Psoas muscle (tissue), 8 donors: ENCODE data around the gene PUM1. TPM values are rescaled to one million over a fixed set of nuclear protein-coding genes. Genes with fewer than 3 reads are reported as not detected.
"Not testable (repeated sequence)": the region's sequence is repeated elsewhere in the genome, so short reads cannot be mapped to it uniquely, and the experiment has no call there.

Experiments used
- ATAC-seq, 4 donors: fragments of 200-7000 bp; cut with Tn5 transposase; one replicate each; pipeline ENCODE4 v1.9.1; 2020; ENCODE audit warnings: moderate library complexity in 3 of 4, mild to moderate bottlenecking in 2 of 4
- DNase-seq, 2 donors: peaks; one replicate each; pipeline ENCODE4 v3.0.0-alpha.2; 2020
- H3K27ac ChIP-seq: fragments of 200-600 bp; one replicate; pipeline ENCODE4 v1.8.0; 2022
- H3K27me3 ChIP-seq, 3 donors: fragments of 200-600 bp in 1 of 3; one replicate each; pipeline versions ENCODE4 v1.6.1 to v1.8.0; 2013 to 2022; ENCODE audit warnings: low read length in 2 of 3, mild to moderate bottlenecking in 2 of 3, moderate library complexity in 1 of 3; ENCODE audit not compliant: insufficient read depth in 3 of 3
- H3K36me3 ChIP-seq, 2 donors: fragments of 200-600 bp in 1 of 2; one replicate each; pipeline versions ENCODE4 v1.6.1 to v1.8.0; 2013 to 2022; ENCODE audit warnings: low read depth in 1 of 2, mild to moderate bottlenecking in 1 of 2, moderate library complexity in 1 of 2; ENCODE audit not compliant: insufficient read depth in 1 of 2
- H3K4me1 ChIP-seq: fragments of 200-600 bp; one replicate; pipeline ENCODE4 v1.8.0; 2022
- H3K4me3 ChIP-seq: fragments of 200-600 bp; one replicate; pipeline ENCODE4 v1.8.0; 2022; ENCODE audit warnings: mild to moderate bottlenecking
- H3K9me3 ChIP-seq: fragments of 200-600 bp; one replicate; pipeline ENCODE4 v1.8.0; 2022
- CTCF ChIP-seq: fragments of 200-600 bp; IDR thresholded peaks from one replicate; pipeline ENCODE4 v1.8.0; 2022; ENCODE audit warnings: antibody characterized with exemption
- WGBS, 3 donors: extraction: QIAGEN DNeasy Blood & Tissue Kit; methylation state at CpG; one replicate each; pipeline versions ENCODE4 v1.1.6 to v1.1.7; 2013; 5-methylcytosine and 5-hydroxymethylcytosine counted together
- intact Hi-C, 2 donors: fragments of 100-400 bp; cut with DNase I; formaldehyde crosslinking; loops; one replicate each; pipeline versions ENCODE4 v1.11.0 to v1.14.2; 2022
- polyA plus RNA-seq, 3 donors: library from polyadenylated mRNA; stranded (reverse); fragments of 200-250 nt; gene quantifications; one replicate each; pipeline ENCODE4 v1.2.3, GENCODE V29; 2013
- total RNA-seq, 4 donors: library from RNA; stranded (reverse); fragmentation: NEBNext Ultra II Directional in 2 of 4; extraction: Animal tissue kit (Norgen Biotek cat#: 25700) in 2 of 4; gene quantifications; one replicate each; pipeline versions ENCODE4 v1.2.1 to v1.2.4, GENCODE V29; 2021 to 2023
- donor health status: healthy with polysubstance abuse.
- donor health status: DM: no; HTN: no; CAD: no; lungs with moderate emphysema.
- donor health status: Bipolar disorder and iron deficiency.
- donor health status: healthy.
- donor health status: DM: yes; HTN: yes; CAD: no.
- donor health status: DM: no; HTN: no; CAD: no.
- donor health status: DM: no; HTN: no; CAD: no.
- donor health status: DM: yes; HTN: yes; CAD: no.

Gene PUM1
- total and polyA plus RNA-seq, 7 donors = 16.8 to 93.4 (median 80.0) TPM

- H3K27me3 ChIP-seq = no peaks in the 10 kb centered on the region
- ATAC-seq (no peak), DNase-seq (no peak)
- peak overlapping the region; percentile 96 for H3K4me3 ChIP-seq
- intact Hi-C loops = loop anchor here in 1 of 2 donors (2.0 kb wide), 1 partner anchor 81 kb away; no protein-coding TSS in a partner anchor
- peaks cover 44% of the 10 kb centered on the region for H3K4me1 ChIP-seq
- no peaks in the 10 kb centered on the region for H3K9me3 ChIP-seq
- 1 to 3% (median 1%) methylated on average over 8 of the region's 8 CpGs for WGBS, 3 donors
- peaks cover 0 to 2% of the 10 kb centered on the region in 2 donors for H3K36me3 ChIP-seq
- TF ChIP-seq CTCF = no peak
- peak overlapping the region; percentile 94 for H3K27ac ChIP-seq
Observed at GRCh38 chr1:31064111-31064717, 1.3 kb downstream of the PUM1 start.

- intact Hi-C loops = loop anchor here in 1 of 2 donors (2.0 kb wide), 1 partner anchor 81 kb away; no protein-coding TSS in a partner anchor
- no peak for TF ChIP-seq CTCF
- Histone ChIP-seq H3K27me3 (no peaks in the 10 kb centered on the region), H3K9me3 (no peaks in the 10 kb centered on the region), H3K4me1 (peaks cover 45% of the 10 kb centered on the region), H3K4me3 (peak overlapping the region; percentile 96), H3K27ac (peak overlapping the region; percentile 94), H3K36me3 (peaks cover 0 to 8% of the 10 kb centered on the region in 2 donors)
- whole genome bisulfite sequencing, 3 donors = 20 to 28% (median 21%) methylated on average over 4 of the region's 4 CpGs
- ATAC-seq = no peak
- no peak for DNase-seq
Observed at GRCh38 chr1:31063631-31064030, 1.9 kb downstream of the PUM1 start.

- WGBS, 3 donors = 60 to 76% (median 60%) methylated on average over 4 of the region's 4 CpGs
Observed at GRCh38 chr1:31062867-31063380, 2.6 kb downstream of the PUM1 start.

GRCh38 chr1:31062162-31062866 is 3.2 kb downstream of the PUM1 start:
- DNase-seq, intact Hi-C loops, H3K27me3 ChIP-seq, ATAC-seq, H3K9me3 ChIP-seq: not testable (repeated sequence)
- peak overlapping the region; percentile 4 for H3K27ac ChIP-seq
- H3K4me3 ChIP-seq = peak overlapping the region; percentile 96
- H3K36me3 ChIP-seq = peaks cover 0 to 19% of the 10 kb centered on the region in 2 donors
- WGBS, 3 donors = 51 to 63% (median 51%) methylated on average over 14 of the region's 14 CpGs
- peaks cover 45% of the 10 kb centered on the region for H3K4me1 ChIP-seq

More at GRCh38 chr1:31062867-31063380, 2.6 kb downstream of the PUM1 start:
- ATAC-seq = no peak
- peaks cover 45% of the 10 kb centered on the region for H3K4me1 ChIP-seq
- peaks cover 0 to 15% of the 10 kb centered on the region in 2 donors for H3K36me3 ChIP-seq
- intact Hi-C loops = no loop called here
- DNase-seq = no peak
- no peak for TF ChIP-seq CTCF
- no peaks in the 10 kb centered on the region for H3K9me3 ChIP-seq
- H3K4me3 ChIP-seq = peak overlapping the region; percentile 96
- peak overlapping the region; percentile 4 for H3K27ac ChIP-seq
- no peaks in the 10 kb centered on the region for H3K27me3 ChIP-seq

GRCh38 chr1:31058012-31058411 is 7.5 kb downstream of the PUM1 start:
- Histone ChIP-seq H3K27ac (no peak overlapping the region), H3K36me3 (peaks cover 8 to 44% of the 10 kb centered on the region in 2 donors), H3K4me1 (peaks cover 66% of the 10 kb centered on the region), H3K27me3 (no peaks in the 10 kb centered on the region), H3K9me3 (no peaks in the 10 kb centered on the region), H3K4me3 (no peak overlapping the region)
- intact Hi-C loops = no loop called here
- no peak for TF ChIP-seq CTCF
- ATAC-seq (no peak), DNase-seq (no peak)
- 91 to 93% (median 92%) methylated on average over 4 of the region's 4 CpGs for WGBS, 3 donors
